Osteocyte (in vitro differentiated cells): Measurements from ENCODE around the gene TOP3B. TPM values are rescaled to one million over a fixed set of nuclear protein-coding genes. Genes with fewer than 3 reads are reported as not detected.

Experiments used
- DNase-seq: peaks from one replicate; pipeline ENCODE4 v3.0.0; 2021; ENCODE audit warnings: mixed read lengths; ENCODE audit not compliant: unreplicated experiment; ENCODE audit errors: extremely low spot score
- H3K27ac Mint-ChIP-seq: one replicate; pipeline ENCODE4 v1.8.0; 2021; ENCODE audit warnings: mild to moderate bottlenecking, mixed read lengths; ENCODE audit not compliant: unreplicated experiment
- H3K27me3 Mint-ChIP-seq: one replicate; pipeline ENCODE4 v1.8.0; 2021; ENCODE audit warnings: mixed read lengths; ENCODE audit not compliant: unreplicated experiment
- H3K36me3 Mint-ChIP-seq: one replicate; pipeline ENCODE4 v1.8.0; 2021; ENCODE audit warnings: mixed read lengths; ENCODE audit not compliant: unreplicated experiment
- H3K4me1 Mint-ChIP-seq: one replicate; pipeline ENCODE4 v1.8.0; 2021; ENCODE audit warnings: mixed read lengths; ENCODE audit not compliant: unreplicated experiment
- H3K4me3 Mint-ChIP-seq: one replicate; pipeline ENCODE4 v1.8.0; 2021; ENCODE audit warnings: mild to moderate bottlenecking, moderate library complexity, mixed read lengths; ENCODE audit not compliant: unreplicated experiment
- H3K9me3 Mint-ChIP-seq: one replicate; pipeline ENCODE4 v1.8.0; 2021; ENCODE audit warnings: mixed read lengths; ENCODE audit not compliant: unreplicated experiment
- CTCF ChIP-seq: fragments of 200-600 bp; sonication (generic); IDR thresholded peaks from 2 replicates; pipeline ENCODE4 v1.5.0; 2021; ENCODE audit warnings: antibody characterized with exemption, mild to moderate bottlenecking, moderate library complexity
- total RNA-seq: library from RNA; stranded (reverse); gene quantifications from 2 replicates; pipeline ENCODE4 v1.2.1, GENCODE V29; 2021

Gene TOP3B
- total RNA-seq, 1 donor from 2014 or later: 46.0 TPM

- Mint-ChIP-seq H3K27ac (no peak overlapping the region), H3K27me3 (no peaks in the 10 kb centered on the region), H3K36me3 (peaks cover 34% of the 10 kb centered on the region), H3K9me3 (no peaks in the 10 kb centered on the region), H3K4me1 (no peaks in the 10 kb centered on the region), H3K4me3 (no peak overlapping the region)
- no peak for TF ChIP-seq CTCF
- no peak for DNase-seq
Measured at GRCh38 chr22:21972806-21973205, 9.8 kb downstream of the TOP3B start.

GRCh38 chr22:21972293-21972779 lies 10.3 kb downstream of the TOP3B start:
- no peaks in the 10 kb centered on the region for H3K27me3 Mint-ChIP-seq
- H3K36me3 Mint-ChIP-seq: peaks cover 35% of the 10 kb centered on the region
- no peaks in the 10 kb centered on the region for H3K9me3 Mint-ChIP-seq
- peak; percentile 82 for TF ChIP-seq CTCF
- no peaks in the 10 kb centered on the region for H3K4me1 Mint-ChIP-seq
- DNase-seq: no peak
- no peak overlapping the region for H3K4me3 Mint-ChIP-seq
- H3K27ac Mint-ChIP-seq: no peak overlapping the region

DNA sequence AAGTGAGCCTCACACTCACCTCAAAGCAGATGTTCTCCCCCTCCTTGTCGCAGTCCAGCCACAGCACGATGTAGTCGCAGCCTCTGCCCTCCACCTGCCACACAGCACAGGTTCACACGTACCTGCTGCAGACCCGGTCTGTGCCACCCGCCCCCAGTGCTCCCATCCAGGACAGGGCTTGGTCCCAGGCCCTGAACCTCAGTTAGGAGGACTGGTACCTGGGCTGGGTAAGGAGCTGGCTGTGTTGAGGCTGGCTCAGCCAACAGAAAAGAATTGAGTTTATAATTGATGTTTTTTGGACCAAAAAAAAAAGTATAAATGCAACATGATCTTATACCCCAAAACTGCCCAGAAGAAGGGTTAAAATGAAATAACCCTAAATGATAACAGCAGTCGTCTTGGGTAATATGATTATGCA lies 10.7 kb downstream of the TOP3B start:
- H3K4me3 Mint-ChIP-seq: no peak overlapping the region
- no peaks in the 10 kb centered on the region for H3K9me3 Mint-ChIP-seq
- no peaks in the 10 kb centered on the region for H3K4me1 Mint-ChIP-seq
- no peak for TF ChIP-seq CTCF
- no peaks in the 10 kb centered on the region for H3K27me3 Mint-ChIP-seq
- DNase-seq: no peak
- H3K36me3 Mint-ChIP-seq: peaks cover 39% of the 10 kb centered on the region
- H3K27ac Mint-ChIP-seq: no peak overlapping the region

GRCh38 chr22:21970800-21971617 lies 11.6 kb downstream of the TOP3B start:
- Mint-ChIP-seq H3K4me3 (no peak overlapping the region), H3K36me3 (peaks cover 42% of the 10 kb centered on the region), H3K9me3 (no peaks in the 10 kb centered on the region)

More at GRCh38 chr22:21970800-21971617, 11.6 kb downstream of the TOP3B start:
- no peak for DNase-seq
- Mint-ChIP-seq H3K4me1 (no peaks in the 10 kb centered on the region), H3K27ac (no peak overlapping the region), H3K27me3 (no peaks in the 10 kb centered on the region)
- TF ChIP-seq CTCF: no peak
